ENCODE data around the gene NBAS. TPM values are rescaled to one million over a fixed set of nuclear protein-coding genes. Genes with fewer than 3 reads are reported as not detected.

The NBAS gene
- total and polyA plus RNA-seq, 10 of the 15 experiments (the other 5 are each of a cell fraction or from before 2014, with no cell fraction given) = 4.3 to 32.7 (median 20.8) TPM

DNA sequence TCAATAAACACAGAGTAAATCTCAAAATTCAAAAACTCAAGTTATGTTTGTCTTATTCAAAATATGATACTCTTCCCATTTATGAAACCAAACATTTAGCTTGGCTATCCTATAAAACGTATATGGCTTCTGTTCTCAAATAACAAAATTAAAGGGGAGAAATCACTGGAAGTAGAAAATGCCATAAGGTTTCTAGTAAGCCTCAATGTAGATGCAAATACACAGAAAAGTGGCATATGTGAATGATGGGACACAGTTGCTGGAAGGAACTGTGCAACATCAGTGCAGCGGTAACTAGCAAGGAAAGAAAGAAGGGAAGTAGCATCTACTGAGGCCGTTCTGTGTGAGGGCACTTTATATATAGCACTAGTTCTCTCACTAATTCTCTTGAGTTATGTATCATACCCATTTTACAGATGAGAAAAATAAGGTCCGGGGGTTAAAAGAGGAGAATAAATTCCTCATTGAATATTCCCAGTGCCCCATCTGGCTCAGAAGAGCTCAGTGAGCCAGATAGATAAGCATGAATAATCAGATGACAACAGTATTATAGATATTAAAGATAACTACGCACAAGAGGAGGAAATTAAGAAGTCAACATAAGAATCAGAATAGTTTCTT lies 27.2 kb downstream of the NBAS start:
- H3K27me3 ChIP-seq (replicated peaks in 1 of 2; ENCODE audit: control insufficient read depth in 2 of 2, insufficient read depth in 2 of 2, low read length in 1 of 2) = no peaks in the 10 kb centered on the region
- intact Hi-C loops (cut with micrococcal nuclease; ENCODE audit: unreplicated experiment) = no loop called here

More for the DNA sequence above, 27.2 kb downstream of the NBAS start:
- TF ChIP-seq CHD1 (IDR thresholded peaks at IDR 0.05; ENCODE audit: low read depth, low read length) = no peak
- TF ChIP-seq ZNF384 (IDR thresholded peaks at IDR 0.05; ENCODE audit: borderline replicate concordance, low read depth, low read length) = no peak
- no peak for TF ChIP-seq STAT3 (IDR thresholded peaks at IDR 0.05; ENCODE audit: low read depth, low read length)
- TF ChIP-seq SMARCA5 (IDR thresholded peaks at IDR 0.05) = no peak
- TF ChIP-seq, protein P1, sequence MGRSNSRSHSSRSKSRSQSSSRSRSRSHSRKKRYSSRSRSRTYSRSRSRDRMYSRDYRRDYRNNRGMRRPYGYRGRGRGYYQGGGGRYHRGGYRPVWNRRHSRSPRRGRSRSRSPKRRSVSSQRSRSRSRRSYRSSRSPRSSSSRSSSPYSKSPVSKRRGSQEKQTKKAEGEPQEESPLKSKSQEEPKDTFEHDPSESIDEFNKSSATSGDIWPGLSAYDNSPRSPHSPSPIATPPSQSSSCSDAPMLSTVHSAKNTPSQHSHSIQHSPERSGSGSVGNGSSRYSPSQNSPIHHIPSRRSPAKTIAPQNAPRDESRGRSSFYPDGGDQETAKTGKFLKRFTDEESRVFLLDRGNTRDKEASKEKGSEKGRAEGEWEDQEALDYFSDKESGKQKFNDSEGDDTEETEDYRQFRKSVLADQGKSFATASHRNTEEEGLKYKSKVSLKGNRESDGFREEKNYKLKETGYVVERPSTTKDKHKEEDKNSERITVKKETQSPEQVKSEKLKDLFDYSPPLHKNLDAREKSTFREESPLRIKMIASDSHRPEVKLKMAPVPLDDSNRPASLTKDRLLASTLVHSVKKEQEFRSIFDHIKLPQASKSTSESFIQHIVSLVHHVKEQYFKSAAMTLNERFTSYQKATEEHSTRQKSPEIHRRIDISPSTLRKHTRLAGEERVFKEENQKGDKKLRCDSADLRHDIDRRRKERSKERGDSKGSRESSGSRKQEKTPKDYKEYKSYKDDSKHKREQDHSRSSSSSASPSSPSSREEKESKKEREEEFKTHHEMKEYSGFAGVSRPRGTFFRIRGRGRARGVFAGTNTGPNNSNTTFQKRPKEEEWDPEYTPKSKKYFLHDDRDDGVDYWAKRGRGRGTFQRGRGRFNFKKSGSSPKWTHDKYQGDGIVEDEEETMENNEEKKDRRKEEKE (IDR thresholded peaks at IDR 0.05) = no peak
- TF ChIP-seq, protein P2, sequence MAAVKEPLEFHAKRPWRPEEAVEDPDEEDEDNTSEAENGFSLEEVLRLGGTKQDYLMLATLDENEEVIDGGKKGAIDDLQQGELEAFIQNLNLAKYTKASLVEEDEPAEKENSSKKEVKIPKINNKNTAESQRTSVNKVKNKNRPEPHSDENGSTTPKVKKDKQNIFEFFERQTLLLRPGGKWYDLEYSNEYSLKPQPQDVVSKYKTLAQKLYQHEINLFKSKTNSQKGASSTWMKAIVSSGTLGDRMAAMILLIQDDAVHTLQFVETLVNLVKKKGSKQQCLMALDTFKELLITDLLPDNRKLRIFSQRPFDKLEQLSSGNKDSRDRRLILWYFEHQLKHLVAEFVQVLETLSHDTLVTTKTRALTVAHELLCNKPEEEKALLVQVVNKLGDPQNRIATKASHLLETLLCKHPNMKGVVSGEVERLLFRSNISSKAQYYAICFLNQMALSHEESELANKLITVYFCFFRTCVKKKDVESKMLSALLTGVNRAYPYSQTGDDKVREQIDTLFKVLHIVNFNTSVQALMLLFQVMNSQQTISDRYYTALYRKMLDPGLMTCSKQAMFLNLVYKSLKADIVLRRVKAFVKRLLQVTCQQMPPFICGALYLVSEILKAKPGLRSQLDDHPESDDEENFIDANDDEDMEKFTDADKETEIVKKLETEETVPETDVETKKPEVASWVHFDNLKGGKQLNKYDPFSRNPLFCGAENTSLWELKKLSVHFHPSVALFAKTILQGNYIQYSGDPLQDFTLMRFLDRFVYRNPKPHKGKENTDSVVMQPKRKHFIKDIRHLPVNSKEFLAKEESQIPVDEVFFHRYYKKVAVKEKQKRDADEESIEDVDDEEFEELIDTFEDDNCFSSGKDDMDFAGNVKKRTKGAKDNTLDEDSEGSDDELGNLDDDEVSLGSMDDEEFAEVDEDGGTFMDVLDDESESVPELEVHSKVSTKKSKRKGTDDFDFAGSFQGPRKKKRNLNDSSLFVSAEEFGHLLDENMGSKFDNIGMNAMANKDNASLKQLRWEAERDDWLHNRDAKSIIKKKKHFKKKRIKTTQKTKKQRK (IDR thresholded peaks at IDR 0.05; ENCODE audit: low read depth, low read length) = no peak
- TF ChIP-seq, protein P3, sequence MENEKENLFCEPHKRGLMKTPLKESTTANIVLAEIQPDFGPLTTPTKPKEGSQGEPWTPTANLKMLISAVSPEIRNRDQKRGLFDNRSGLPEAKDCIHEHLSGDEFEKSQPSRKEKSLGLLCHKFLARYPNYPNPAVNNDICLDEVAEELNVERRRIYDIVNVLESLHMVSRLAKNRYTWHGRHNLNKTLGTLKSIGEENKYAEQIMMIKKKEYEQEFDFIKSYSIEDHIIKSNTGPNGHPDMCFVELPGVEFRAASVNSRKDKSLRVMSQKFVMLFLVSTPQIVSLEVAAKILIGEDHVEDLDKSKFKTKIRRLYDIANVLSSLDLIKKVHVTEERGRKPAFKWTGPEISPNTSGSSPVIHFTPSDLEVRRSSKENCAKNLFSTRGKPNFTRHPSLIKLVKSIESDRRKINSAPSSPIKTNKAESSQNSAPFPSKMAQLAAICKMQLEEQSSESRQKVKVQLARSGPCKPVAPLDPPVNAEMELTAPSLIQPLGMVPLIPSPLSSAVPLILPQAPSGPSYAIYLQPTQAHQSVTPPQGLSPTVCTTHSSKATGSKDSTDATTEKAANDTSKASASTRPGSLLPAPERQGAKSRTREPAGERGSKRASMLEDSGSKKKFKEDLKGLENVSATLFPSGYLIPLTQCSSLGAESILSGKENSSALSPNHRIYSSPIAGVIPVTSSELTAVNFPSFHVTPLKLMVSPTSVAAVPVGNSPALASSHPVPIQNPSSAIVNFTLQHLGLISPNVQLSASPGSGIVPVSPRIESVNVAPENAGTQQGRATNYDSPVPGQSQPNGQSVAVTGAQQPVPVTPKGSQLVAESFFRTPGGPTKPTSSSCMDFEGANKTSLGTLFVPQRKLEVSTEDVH (IDR thresholded peaks at IDR 0.05; ENCODE audit: low read depth, partially characterized antibody) = no peak
- TF ChIP-seq BMI1 (IDR thresholded peaks at IDR 0.05; ENCODE audit: borderline replicate concordance) = no peak
- no peak for TF ChIP-seq HDAC6 (IDR thresholded peaks at IDR 0.05; ENCODE audit: unreplicated experiment)
- TF ChIP-seq HDGF (IDR thresholded peaks at IDR 0.05) = no peak
- no peak for TF ChIP-seq SMAD5 (IDR thresholded peaks at IDR 0.05; ENCODE audit: low read depth)
- TF ChIP-seq CBX5 (IDR thresholded peaks at IDR 0.05; ENCODE audit: low read depth) = no peak
- no peak for TF ChIP-seq LARP7 (IDR thresholded peaks at IDR 0.05)
- no peak for TF ChIP-seq NR2C2 (IDR thresholded peaks at IDR 0.05; ENCODE audit: borderline replicate concordance, control insufficient read depth, insufficient read length, low read depth)
- no peak for TF ChIP-seq ZSCAN29 (IDR thresholded peaks at IDR 0.05)
- no peak for TF ChIP-seq ESRRA (IDR thresholded peaks at IDR 0.05; ENCODE audit: low read length)
- no peak for TF ChIP-seq RCOR1 (conservative IDR thresholded peaks at IDR 0.05; ENCODE audit: low read depth, low read length)
- in situ Hi-C loops (cut with MboI) = no loop called here
- H3K4me1 ChIP-seq (ENCODE audit: control insufficient read depth, insufficient read depth, low read length) = no peaks in the 10 kb centered on the region
- no peak overlapping the region for H3K4me2 ChIP-seq (ENCODE audit: control insufficient read depth, insufficient read depth)
- ChIA-PET SMC1A (ENCODE audit: uncharacterized antibody, unreplicated experiment) (interaction anchor here (1.1 to 1.3 kb wide), 2 partner anchors 10 to 22 kb away, joined by 3 read pairs; no protein-coding TSS in a partner anchor), CTCF (interaction anchor here (1.4 kb wide), 1 partner anchor 24 kb away, joined by 3 read pairs; no protein-coding TSS in a partner anchor), RAD21 (ENCODE audit: unreplicated experiment) (no interaction called here), POLR2A (no interaction called here)
- no TSS peak for BruUV-seq (replicated peaks)
- H3K9me3 ChIP-seq (replicated peaks; ENCODE audit: control insufficient read depth, insufficient read depth, low read length) = no peaks in the 10 kb centered on the region
- no peak overlapping the region for H2AFZ ChIP-seq (ENCODE audit: control insufficient read depth, low read depth, low read length)
- H3K4me3 ChIP-seq = no peak overlapping the region
- no peak overlapping the region for H3K27ac ChIP-seq (ENCODE audit: control insufficient read depth, insufficient read depth)
- peaks cover 0 to 6% of the 10 kb centered on the region in 2 experiments; a peak in 3 of 4 replicates for H3K36me3 ChIP-seq (ENCODE audit: control insufficient read depth in 2 of 2, insufficient read depth in 2 of 2, low read length in 1 of 2)
- 98% methylated on average over 5 of the region's 5 CpGs for WGBS (ENCODE audit: insufficient coverage, insufficient replicate concordance, low lambda C conversion rate, missing lambda C conversion rate)
- H3K9ac ChIP-seq (ENCODE audit: control insufficient read depth, insufficient read depth, low read length) = no peak overlapping the region
- DNase-seq (ENCODE audit: low read depth, low spot score) (no peak), FAIRE-seq (no peak), ATAC-seq (no peak)
- no peaks in the 10 kb centered on the region for H3K79me2 ChIP-seq (ENCODE audit: control insufficient read depth, insufficient read depth, low read length)
- H4K20me1 ChIP-seq (ENCODE audit: control insufficient read depth, insufficient read depth) = no peaks in the 10 kb centered on the region

Measured in GM12878 (cell line).